HUES6 (cell line): ENCODE data around the gene GPSM3.
"Not testable (repeated sequence)": the region's sequence is repeated elsewhere in the genome, so short reads cannot be mapped to it uniquely, and the experiment has no call there.

Source experiments
- H3K27ac ChIP-seq: 2 replicates; pipeline ENCODE4 v1.7.0; 2013; ENCODE audit warnings: low read depth, mild to moderate bottlenecking, low read length, inconsistent platforms
- H3K27me3 ChIP-seq: 2 replicates; pipeline ENCODE4 v1.6.1; 2013; ENCODE audit warnings: low read length; ENCODE audit not compliant: control insufficient read depth, insufficient read depth
- H3K36me3 ChIP-seq: 2 replicates; pipeline ENCODE4 v1.6.1; 2013; ENCODE audit warnings: low read length; ENCODE audit not compliant: control insufficient read depth, insufficient read depth
- H3K4me1 ChIP-seq: 2 replicates; pipeline ENCODE4 v1.6.1; 2013; ENCODE audit warnings: low read length; ENCODE audit not compliant: control insufficient read depth, insufficient read depth
- H3K4me3 ChIP-seq: 2 replicates; pipeline ENCODE4 v1.5.1; 2013; ENCODE audit warnings: low read depth, low read length
- H3K9ac ChIP-seq: one replicate; pipeline ENCODE4 v1.6.1; 2013; ENCODE audit warnings: mild to moderate bottlenecking, low read length
- H3K9me3 ChIP-seq: 2 replicates; pipeline ENCODE4 v1.6.1; 2013; ENCODE audit warnings: low read depth, low read length; ENCODE audit not compliant: control insufficient read depth, insufficient read depth

Gene GPSM3

GRCh38 chr6:32191696-32192607 is 491 bp downstream of the GPSM3 start:
- no peaks in the 10 kb centered on the region for H3K27me3 ChIP-seq
- H3K4me3 ChIP-seq, result peak overlapping the region; percentile 15; the same call in 1 of the 2 replicates
- H3K27ac ChIP-seq, result no peak overlapping the region
- H3K9ac ChIP-seq, result no peak overlapping the region
- H3K9me3 ChIP-seq, result no peaks in the 10 kb centered on the region
- H3K36me3 ChIP-seq, result peaks cover 13% of the 10 kb centered on the region
- H3K4me1 ChIP-seq, result peaks cover 50% of the 10 kb centered on the region

- Histone ChIP-seq H3K36me3 (peaks cover 21% of the 10 kb centered on the region), H3K4me1 (peaks cover 45% of the 10 kb centered on the region), H3K27me3 (no peaks in the 10 kb centered on the region), H3K4me3 (peak overlapping the region; percentile 53; the same call in 1 of the 2 replicates), H3K9ac (peak overlapping the region; percentile 43), H3K27ac (peak overlapping the region; percentile 72; the same call in 1 of the 2 replicates), H3K9me3 (no peaks in the 10 kb centered on the region)
Measured at GRCh38 chr6:32190911-32191677, 1.3 kb downstream of the GPSM3 start.

GRCh38 chr6:32190054-32190851 is 2.2 kb downstream of the GPSM3 start, which contains the start of gene PBX2:
PBX2 (minus strand) TSS chr6:32190202; CDS start chr6:32189915, 287 bp downstream.
- Histone ChIP-seq H3K4me3 (peak within 1 kb of the TSS; percentile 53), H3K9me3 (no peaks in the 10 kb centered on the region), H3K27ac (peak within 1 kb of the TSS; percentile 72), H3K27me3 (no peaks in the 10 kb centered on the region), H3K4me1 (peaks cover 45% of the 10 kb centered on the region), H3K36me3 (peaks cover 23% of the 10 kb centered on the region), H3K9ac (peak within 1 kb of the TSS; percentile 72)

- Histone ChIP-seq H3K9ac (peak overlapping the region; percentile 72), H3K27ac (peak overlapping the region; percentile 68), H3K4me1 (peaks cover 40% of the 10 kb centered on the region), H3K36me3 (peaks cover 23% of the 10 kb centered on the region), H3K4me3 (peak overlapping the region; percentile 53), H3K9me3 (no peaks in the 10 kb centered on the region), H3K27me3 (no peaks in the 10 kb centered on the region)
Measured at GRCh38 chr6:32189742-32190053, 2.7 kb downstream of the GPSM3 start.

- no peaks in the 10 kb centered on the region for H3K9me3 ChIP-seq
- H3K9ac ChIP-seq, result peak overlapping the region; percentile 72
- peak overlapping the region; percentile 68 for H3K27ac ChIP-seq
- H3K4me1 ChIP-seq, result peaks cover 37% of the 10 kb centered on the region
- peaks cover 25% of the 10 kb centered on the region for H3K36me3 ChIP-seq
- peak overlapping the region; percentile 53 for H3K4me3 ChIP-seq
- H3K27me3 ChIP-seq, result no peaks in the 10 kb centered on the region
Measured at GRCh38 chr6:32189069-32189741, 3.2 kb downstream of the GPSM3 start.

- H3K9ac ChIP-seq, result peak overlapping the region; percentile 72
- peak overlapping the region; percentile 53 for H3K4me3 ChIP-seq
- H3K9me3 ChIP-seq, result no peaks in the 10 kb centered on the region
- no peak overlapping the region for H3K27ac ChIP-seq
- no peaks in the 10 kb centered on the region for H3K27me3 ChIP-seq
- H3K4me1 ChIP-seq, result peaks cover 37% of the 10 kb centered on the region
- peaks cover 31% of the 10 kb centered on the region for H3K36me3 ChIP-seq
Measured at GRCh38 chr6:32188381-32189068, 3.9 kb downstream of the GPSM3 start.

- peaks cover 34% of the 10 kb centered on the region for H3K4me1 ChIP-seq
- not testable (repeated sequence) for H3K4me3 ChIP-seq, H3K27ac ChIP-seq
Measured at GRCh38 chr6:32187725-32188380, 4.6 kb downstream of the GPSM3 start.

GRCh38 chr6:32187009-32187709 is 5.3 kb downstream of the GPSM3 start:
- Histone ChIP-seq H3K27ac (no peak overlapping the region), H3K27me3 (no peaks in the 10 kb centered on the region), H3K36me3 (peaks cover 45% of the 10 kb centered on the region), H3K4me1 (peaks cover 29% of the 10 kb centered on the region), H3K9me3 (no peaks in the 10 kb centered on the region), H3K9ac (no peak overlapping the region), H3K4me3 (no peak overlapping the region)

More at GRCh38 chr6:32187725-32188380, 4.6 kb downstream of the GPSM3 start:
- not testable (repeated sequence) for H3K9ac ChIP-seq, H3K9me3 ChIP-seq, H3K27me3 ChIP-seq
- H3K36me3 ChIP-seq, result peaks cover 38% of the 10 kb centered on the region

GRCh38 chr6:32186151-32186840 is 6.1 kb downstream of the GPSM3 start:
- H3K4me3 ChIP-seq, H3K27ac ChIP-seq, H3K9me3 ChIP-seq, H3K27me3 ChIP-seq, H3K9ac ChIP-seq: not testable (repeated sequence)
- Histone ChIP-seq H3K36me3 (peaks cover 48% of the 10 kb centered on the region), H3K4me1 (peaks cover 20% of the 10 kb centered on the region)
